ENCODE data around the gene TRIM17.

Gene TRIM17

GRCh38 chr1:228414511-228415211, 2.0 kb downstream of the TRIM17 start:
- DNase-seq (ENCODE audit: low read depth): no peak
- no peak overlapping the region for H3K4me3 ChIP-seq (ENCODE audit: low read depth, low read length)
- TF ChIP-seq POLR2A (IDR thresholded peaks at IDR 0.05; ENCODE audit: extremely low read depth, insufficient read length): no peak
- no peak for TF ChIP-seq MAX (IDR thresholded peaks at IDR 0.05; ENCODE audit: low read depth, low read length)
- no peak for TF ChIP-seq MYC (IDR thresholded peaks at IDR 0.05; ENCODE audit: low read depth, low read length)
- TF ChIP-seq CTCF (IDR thresholded peaks at IDR 0.05; ENCODE audit: low read depth, low read length): no peak

- no peak overlapping the region for H3K4me3 ChIP-seq (ENCODE audit: low read depth, low read length)
- TF ChIP-seq CTCF (IDR thresholded peaks at IDR 0.05; ENCODE audit: low read depth, low read length): no peak
- TF ChIP-seq MAX (IDR thresholded peaks at IDR 0.05; ENCODE audit: low read depth, low read length): no peak
- TF ChIP-seq POLR2A (IDR thresholded peaks at IDR 0.05; ENCODE audit: extremely low read depth, insufficient read length): no peak
- no peak for TF ChIP-seq MYC (IDR thresholded peaks at IDR 0.05; ENCODE audit: low read depth, low read length)
- DNase-seq (ENCODE audit: low read depth): no peak
Measured at GRCh38 chr1:228413241-228414010, 3.2 kb downstream of the TRIM17 start.

- DNase-seq (ENCODE audit: low read depth): no peak
- TF ChIP-seq CTCF (IDR thresholded peaks at IDR 0.05; ENCODE audit: low read depth, low read length) (no peak), POLR2A (IDR thresholded peaks at IDR 0.05; ENCODE audit: extremely low read depth, insufficient read length) (no peak), MYC (IDR thresholded peaks at IDR 0.05; ENCODE audit: low read depth, low read length) (no peak), MAX (IDR thresholded peaks at IDR 0.05; ENCODE audit: low read depth, low read length) (no peak)
- H3K4me3 ChIP-seq (ENCODE audit: low read depth, low read length): no peak overlapping the region
Measured at GRCh38 chr1:228411548-228412430, 4.9 kb downstream of the TRIM17 start.

GRCh38 chr1:228411121-228411520, 5.5 kb downstream of the TRIM17 start:
- TF ChIP-seq CTCF (IDR thresholded peaks at IDR 0.05; ENCODE audit: low read depth, low read length) (no peak), MYC (IDR thresholded peaks at IDR 0.05; ENCODE audit: low read depth, low read length) (no peak), MAX (IDR thresholded peaks at IDR 0.05; ENCODE audit: low read depth, low read length) (no peak), POLR2A (IDR thresholded peaks at IDR 0.05; ENCODE audit: extremely low read depth, insufficient read length) (no peak)
- no peak overlapping the region for H3K4me3 ChIP-seq (ENCODE audit: low read depth, low read length)
- DNase-seq (ENCODE audit: low read depth): no peak

GRCh38 chr1:228410671-228411070, 6.0 kb downstream of the TRIM17 start:
- H3K4me3 ChIP-seq (ENCODE audit: low read depth, low read length): no peak overlapping the region
- TF ChIP-seq CTCF (IDR thresholded peaks at IDR 0.05; ENCODE audit: low read depth, low read length): no peak
- TF ChIP-seq POLR2A (IDR thresholded peaks at IDR 0.05; ENCODE audit: extremely low read depth, insufficient read length): no peak
- no peak for TF ChIP-seq MYC (IDR thresholded peaks at IDR 0.05; ENCODE audit: low read depth, low read length)
- DNase-seq (ENCODE audit: low read depth): no peak

All from NB4 (cell line).